ENCODE measurements around the gene TMEM135.
"Not testable (repeated sequence)": the region's sequence is repeated elsewhere in the genome, so short reads cannot be mapped to it uniquely, and the experiment has no call there.

TMEM135 gene

GRCh38 chr11:87082590-87082989, 44.9 kb downstream of the TMEM135 start:
- no peak overlapping the region for H3K4me3 ChIP-seq

GRCh38 chr11:87083029-87083428, 45.3 kb downstream of the TMEM135 start:
- H3K27ac ChIP-seq, result no peak overlapping the region
- H3K9me3 ChIP-seq (replicated peaks in 1 of 11), result peaks cover 31 to 40% (median 34%) of the 10 kb centered on the region in 11 experiments
- TF ChIP-seq Cebpa-rat (IDR thresholded peaks at IDR 0.05), result no peak
- H3K27me3 ChIP-seq, result no peaks in the 10 kb centered on the region
- H3K36me3 ChIP-seq, result peaks cover 46 to 75% (median 55%) of the 10 kb centered on the region in 11 experiments
- no peaks in the 10 kb centered on the region for H3K4me1 ChIP-seq
- no peak overlapping the region for H3K4me2 ChIP-seq
- peaks cover 0 to 4% (median 0%) of the 10 kb centered on the region in 11 experiments; a peak in 1 of 22 replicates for H4K20me1 ChIP-seq
- no peak overlapping the region for H3K9ac ChIP-seq
- H3K4me3 ChIP-seq, result no peak overlapping the region

More at GRCh38 chr11:87082590-87082989, 44.9 kb downstream of the TMEM135 start:
- no peak overlapping the region for H3K27ac ChIP-seq
- H3K4me1 ChIP-seq, result peaks cover 0 to under 1% (median 0%) of the 10 kb centered on the region in 10 experiments; a peak in 1 of 20 replicates
- peaks cover 45 to 75% (median 52%) of the 10 kb centered on the region in 11 experiments for H3K36me3 ChIP-seq
- H3K27me3 ChIP-seq, result no peaks in the 10 kb centered on the region
- H3K4me2 ChIP-seq, result no peak overlapping the region
- peaks cover 0 to 4% (median 0%) of the 10 kb centered on the region in 11 experiments; a peak in 1 of 22 replicates for H4K20me1 ChIP-seq
- H3K9me3 ChIP-seq (replicated peaks in 1 of 11), result peaks cover 27 to 36% (median 30%) of the 10 kb centered on the region in 11 experiments
- no peak overlapping the region for H3K9ac ChIP-seq
- TF ChIP-seq Cebpa-rat (IDR thresholded peaks at IDR 0.05), result no peak

GRCh38 chr11:87092159-87092558, 54.4 kb downstream of the TMEM135 start:
- Histone ChIP-seq H3K36me3 (peaks cover 51 to 73% (median 56%) of the 10 kb centered on the region in 11 experiments), H3K4me3 (no peak overlapping the region), H4K20me1 (peaks cover 0 to 3% (median 0%) of the 10 kb centered on the region in 11 experiments; a peak in 2 of 22 replicates), H3K4me2 (no peak overlapping the region), H3K9me3 (replicated peaks in 1 of 11) (peaks cover 28 to 49% (median 35%) of the 10 kb centered on the region in 11 experiments), H3K27me3 (no peaks in the 10 kb centered on the region), H3K9ac (no peak overlapping the region), H3K27ac (no peak overlapping the region), H3K4me1 (no peaks in the 10 kb centered on the region)
- TF ChIP-seq Cebpa-rat (IDR thresholded peaks at IDR 0.05), result no peak

GRCh38 chr11:87092567-87092966, 54.8 kb downstream of the TMEM135 start:
- Histone ChIP-seq H3K9me3 (replicated peaks in 1 of 11) (peaks cover 24 to 45% (median 31%) of the 10 kb centered on the region in 11 experiments), H3K4me1 (no peaks in the 10 kb centered on the region), H4K20me1 (peaks cover 0 to 3% (median 0%) of the 10 kb centered on the region in 11 experiments; a peak in 2 of 22 replicates), H3K9ac (no peak overlapping the region), H3K4me3 (no peak overlapping the region), H3K27ac (no peak overlapping the region), H3K36me3 (peaks cover 47 to 71% (median 56%) of the 10 kb centered on the region in 11 experiments), H3K4me2 (no peak overlapping the region), H3K27me3 (no peaks in the 10 kb centered on the region)
- TF ChIP-seq Cebpa-rat (IDR thresholded peaks at IDR 0.05), result no peak

GRCh38 chr11:87097582-87097981, 59.8 kb downstream of the TMEM135 start:
- Histone ChIP-seq H3K4me1 (no peaks in the 10 kb centered on the region), H3K9me3 (replicated peaks in 1 of 11) (peaks cover 10 to 16% (median 11%) of the 10 kb centered on the region in 11 experiments), H3K36me3 (peaks cover 42 to 78% (median 52%) of the 10 kb centered on the region in 11 experiments), H3K4me3 (no peak overlapping the region), H3K4me2 (no peak overlapping the region), H3K9ac (no peak overlapping the region), H3K27me3 (no peaks in the 10 kb centered on the region), H3K27ac (no peak overlapping the region), H4K20me1 (no peaks in the 10 kb centered on the region)
- TF ChIP-seq Cebpa-rat (IDR thresholded peaks at IDR 0.05), result no peak

- H3K4me1 ChIP-seq, result no peaks in the 10 kb centered on the region
- no peak overlapping the region for H3K4me3 ChIP-seq
- peaks cover 8 to 21% (median 14%) of the 10 kb centered on the region in 11 experiments; a peak in 19 of 22 replicates for H3K9me3 ChIP-seq (replicated peaks in 1 of 11)
- no peaks in the 10 kb centered on the region for H3K27me3 ChIP-seq
- no peak overlapping the region for H3K4me2 ChIP-seq
- H3K36me3 ChIP-seq, result peaks cover 27 to 75% (median 45%) of the 10 kb centered on the region in 11 experiments; a peak in 20 of 22 replicates
- peaks cover 0 to 7% (median 0%) of the 10 kb centered on the region in 11 experiments; a peak in 3 of 22 replicates for H4K20me1 ChIP-seq
- no peak overlapping the region for H3K27ac ChIP-seq
- H3K9ac ChIP-seq, result no peak overlapping the region
- no peak for TF ChIP-seq Cebpa-rat (IDR thresholded peaks at IDR 0.05)
These were observed 64.3 kb downstream of the TMEM135 start for GRCh38 chr11:87101956-87102580.

GRCh38 chr11:87105826-87106225, 68.1 kb downstream of the TMEM135 start:
- H3K4me2 ChIP-seq, H3K27me3 ChIP-seq, H3K9ac ChIP-seq, H3K27ac ChIP-seq, H3K4me3 ChIP-seq: not testable (repeated sequence)
- peaks cover 22 to 51% (median 33%) of the 10 kb centered on the region in 11 experiments; a peak in 18 of 22 replicates for H3K36me3 ChIP-seq
- H4K20me1 ChIP-seq, result peaks cover 0 to 28% (median 0%) of the 10 kb centered on the region in 11 experiments; a peak in 4 of 22 replicates
- peaks cover 0 to 11% (median 0%) of the 10 kb centered on the region in 10 experiments; a peak in 1 of 20 replicates for H3K4me1 ChIP-seq
- peaks cover 8 to 24% (median 18%) of the 10 kb centered on the region in 11 experiments; a peak in 19 of 22 replicates for H3K9me3 ChIP-seq (replicated peaks in 1 of 11)

GRCh38 chr11:87107379-87107778, 69.6 kb downstream of the TMEM135 start:
- Histone ChIP-seq H3K36me3 (peaks cover 15 to 39% (median 25%) of the 10 kb centered on the region in 11 experiments; a peak in 18 of 22 replicates), H4K20me1 (peaks cover 0 to 28% (median 0%) of the 10 kb centered on the region in 11 experiments; a peak in 4 of 22 replicates), H3K4me1 (peaks cover 0 to 12% (median 0%) of the 10 kb centered on the region in 10 experiments; a peak in 1 of 20 replicates), H3K9me3 (replicated peaks in 1 of 11) (peaks cover 8 to 24% (median 18%) of the 10 kb centered on the region in 11 experiments; a peak in 19 of 22 replicates)
- not testable (repeated sequence) for H3K27ac ChIP-seq, H3K4me3 ChIP-seq, H3K4me2 ChIP-seq, H3K9ac ChIP-seq, H3K27me3 ChIP-seq

GRCh38 chr11:87110443-87111131, 72.9 kb downstream of the TMEM135 start:
- Histone ChIP-seq H3K4me1 (peaks cover 0 to 12% (median 0%) of the 10 kb centered on the region in 10 experiments; a peak in 1 of 20 replicates), H3K36me3 (peaks cover 10 to 18% (median 14%) of the 10 kb centered on the region in 11 experiments; a peak in 17 of 22 replicates), H3K27ac (no peak overlapping the region), H3K4me3 (no peak overlapping the region), H4K20me1 (peaks cover 0 to 32% (median 0%) of the 10 kb centered on the region in 11 experiments; a peak in 4 of 22 replicates), H3K9ac (no peak overlapping the region), H3K27me3 (no peaks in the 10 kb centered on the region), H3K4me2 (no peak overlapping the region), H3K9me3 (replicated peaks in 1 of 11) (peaks cover 5 to 19% (median 13%) of the 10 kb centered on the region in 11 experiments; a peak in 19 of 22 replicates)
- no peak for TF ChIP-seq Cebpa-rat (IDR thresholded peaks at IDR 0.05)

All from BLaER1 treated with 17β-estradiol and CSF1 and Interleukin-3, amounts not matched to agents 10 nM and 100 nM (cell line).